ENCODE results near the gene CMTM2. TPM values are rescaled to one million over a fixed set of nuclear protein-coding genes. Genes with fewer than 3 reads are reported as not detected.

Gene CMTM2
- total RNA-seq, 2 experiments from 2014 or later: not detected

GRCh38 chr16:66614161-66614802, 35.0 kb downstream of the CMTM2 start:
- no peak overlapping the region for H3K27ac ChIP-seq (ENCODE audit: low read depth in 1 of 2, low read length in 2 of 2)
- H3K9me3 Mint-ChIP-seq: no peaks in the 10 kb centered on the region

GRCh38 chr16:66616169-66616568, 36.9 kb downstream of the CMTM2 start:
- ATAC-seq (ENCODE audit: poor library complexity) (no peak), DNase-seq (no peak)
- H3K4me3 Mint-ChIP-seq: no peak overlapping the region
- POLR2A ChIA-PET: interaction anchor here (0.8 kb wide), 1 partner anchor 214 kb away, joined by 3 read pairs; no protein-coding TSS in a partner anchor
- H3K4me1 Mint-ChIP-seq (ENCODE audit: low read depth): no peaks in the 10 kb centered on the region
- CTCF ChIA-PET: no interaction called here
- H3K36me3 ChIP-seq (ENCODE audit: insufficient read depth, low read length): peaks cover 25% of the 10 kb centered on the region
- H3K4me1 ChIP-seq (ENCODE audit: insufficient read depth, low read length): no peaks in the 10 kb centered on the region
- TF ChIP-seq, protein P1, sequence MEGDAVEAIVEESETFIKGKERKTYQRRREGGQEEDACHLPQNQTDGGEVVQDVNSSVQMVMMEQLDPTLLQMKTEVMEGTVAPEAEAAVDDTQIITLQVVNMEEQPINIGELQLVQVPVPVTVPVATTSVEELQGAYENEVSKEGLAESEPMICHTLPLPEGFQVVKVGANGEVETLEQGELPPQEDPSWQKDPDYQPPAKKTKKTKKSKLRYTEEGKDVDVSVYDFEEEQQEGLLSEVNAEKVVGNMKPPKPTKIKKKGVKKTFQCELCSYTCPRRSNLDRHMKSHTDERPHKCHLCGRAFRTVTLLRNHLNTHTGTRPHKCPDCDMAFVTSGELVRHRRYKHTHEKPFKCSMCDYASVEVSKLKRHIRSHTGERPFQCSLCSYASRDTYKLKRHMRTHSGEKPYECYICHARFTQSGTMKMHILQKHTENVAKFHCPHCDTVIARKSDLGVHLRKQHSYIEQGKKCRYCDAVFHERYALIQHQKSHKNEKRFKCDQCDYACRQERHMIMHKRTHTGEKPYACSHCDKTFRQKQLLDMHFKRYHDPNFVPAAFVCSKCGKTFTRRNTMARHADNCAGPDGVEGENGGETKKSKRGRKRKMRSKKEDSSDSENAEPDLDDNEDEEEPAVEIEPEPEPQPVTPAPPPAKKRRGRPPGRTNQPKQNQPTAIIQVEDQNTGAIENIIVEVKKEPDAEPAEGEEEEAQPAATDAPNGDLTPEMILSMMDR (IDR thresholded peaks at IDR 0.05): no peak
- H3K27ac Mint-ChIP-seq: no peak overlapping the region
- no peak overlapping the region for H3K4me3 ChIP-seq (ENCODE audit: low read length)
- H3K27me3 Mint-ChIP-seq: no peaks in the 10 kb centered on the region
- intact Hi-C loops (cut with DNase I, micrococcal nuclease): no loop called here
- H3K36me3 Mint-ChIP-seq (ENCODE audit: low read depth): peaks cover 27% of the 10 kb centered on the region
- H3K27me3 ChIP-seq (ENCODE audit: control insufficient read depth in 1 of 2, insufficient read depth in 2 of 2, low read length in 2 of 2): no peaks in the 10 kb centered on the region
- no peaks in the 10 kb centered on the region for H3K9me3 ChIP-seq (ENCODE audit: control insufficient read depth in 1 of 2, insufficient read depth in 1 of 2, low read length in 2 of 2)
- H3K27ac ChIP-seq (ENCODE audit: low read depth in 1 of 2, low read length in 2 of 2): no peak overlapping the region
- no peaks in the 10 kb centered on the region for H3K9me3 Mint-ChIP-seq

More at GRCh38 chr16:66614161-66614802, 35.0 kb downstream of the CMTM2 start:
- ChIA-PET POLR2A (no interaction called here), CTCF (no interaction called here)
- intact Hi-C loops (cut with DNase I, micrococcal nuclease): no loop called here
- Mint-ChIP-seq H3K27me3 (no peaks in the 10 kb centered on the region), H3K4me1 (ENCODE audit: low read depth) (no peaks in the 10 kb centered on the region), H3K4me3 (no peak overlapping the region), H3K27ac (no peak overlapping the region), H3K36me3 (ENCODE audit: low read depth) (peaks cover 43% of the 10 kb centered on the region)
- Histone ChIP-seq H3K36me3 (ENCODE audit: insufficient read depth, low read length) (peaks cover 43% of the 10 kb centered on the region), H3K27me3 (ENCODE audit: control insufficient read depth in 1 of 2, insufficient read depth in 2 of 2, low read length in 2 of 2) (no peaks in the 10 kb centered on the region), H3K4me1 (ENCODE audit: insufficient read depth, low read length) (no peaks in the 10 kb centered on the region), H3K4me3 (ENCODE audit: low read length) (no peak overlapping the region), H3K9me3 (ENCODE audit: control insufficient read depth in 1 of 2, insufficient read depth in 1 of 2, low read length in 2 of 2) (no peaks in the 10 kb centered on the region)
- DNase-seq: no peak
- TF ChIP-seq, protein P1 (IDR thresholded peaks at IDR 0.05): no peak
- no peak for ATAC-seq (ENCODE audit: poor library complexity)

DNA sequence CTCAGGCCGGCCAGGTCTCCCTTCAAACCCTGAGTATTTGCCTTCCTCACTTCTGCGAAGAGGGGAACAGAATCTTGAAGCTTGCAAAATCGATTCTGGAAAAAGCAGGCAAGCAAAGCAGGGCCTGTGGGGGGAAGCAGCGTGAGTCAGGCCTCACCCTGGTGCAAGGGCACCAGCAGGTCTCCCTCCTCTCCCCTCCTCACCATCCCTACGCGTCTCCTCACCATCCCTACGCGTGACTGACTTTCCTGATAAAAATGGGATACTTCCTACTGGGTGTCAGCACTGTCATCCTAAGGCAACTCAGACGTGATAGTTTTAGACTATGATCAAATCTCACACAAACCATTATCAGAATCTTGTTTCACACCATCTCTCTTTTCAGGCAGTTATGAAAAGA, 37.3 kb downstream of the CMTM2 start:
- CTCF ChIA-PET: no interaction called here
- no peak overlapping the region for H3K27ac Mint-ChIP-seq

More for the DNA sequence above, 37.3 kb downstream of the CMTM2 start:
- DNase-seq: no peak
- TF ChIP-seq, protein P1 (IDR thresholded peaks at IDR 0.05): no peak
- H3K4me3 ChIP-seq (ENCODE audit: low read length): no peak overlapping the region
- POLR2A ChIA-PET: interaction anchor here (0.8 kb wide), 1 partner anchor 214 kb away, joined by 3 read pairs; no protein-coding TSS in a partner anchor
- Mint-ChIP-seq H3K36me3 (ENCODE audit: low read depth) (peaks cover 23% of the 10 kb centered on the region), H3K4me3 (no peak overlapping the region), H3K4me1 (ENCODE audit: low read depth) (no peaks in the 10 kb centered on the region), H3K27me3 (no peaks in the 10 kb centered on the region), H3K9me3 (no peaks in the 10 kb centered on the region)
- H3K9me3 ChIP-seq (ENCODE audit: control insufficient read depth in 1 of 2, insufficient read depth in 1 of 2, low read length in 2 of 2): no peaks in the 10 kb centered on the region
- intact Hi-C loops (cut with DNase I, micrococcal nuclease): no loop called here
- no peaks in the 10 kb centered on the region for H3K27me3 ChIP-seq (ENCODE audit: control insufficient read depth in 1 of 2, insufficient read depth in 2 of 2, low read length in 2 of 2)
- H3K36me3 ChIP-seq (ENCODE audit: insufficient read depth, low read length): peaks cover 21% of the 10 kb centered on the region
- no peak for ATAC-seq (ENCODE audit: poor library complexity)
- no peaks in the 10 kb centered on the region for H3K4me1 ChIP-seq (ENCODE audit: insufficient read depth, low read length)
- H3K27ac ChIP-seq (ENCODE audit: low read depth in 1 of 2, low read length in 2 of 2): no peak overlapping the region

Measured in CD4-positive, alpha-beta T cell (primary cell).